ENCODE data around the gene CENPVL2. TPM values are rescaled to one million over a fixed set of nuclear protein-coding genes. Genes with fewer than 3 reads are reported as not detected.

CENPVL2 gene
- not detected in 2 replicates for total RNA-seq

GRCh38 chrX:51682720-51683062 lies at the start of gene CENPVL2:
Gene CENPVL2, minus strand, starts transcription at chrX:51682831. Its CDS starts 0 bp downstream, at chrX:51682831.

GRCh38 chrX:51710277-51711164 lies 27.9 kb upstream of the CENPVL2 start, which contains the start of gene CENPVL1:
Gene CENPVL1, plus strand, starts transcription at chrX:51710512. Its CDS starts 0 bp downstream, at chrX:51710512.

Other genes with a start within 250 kb of the CENPVL2 start
- 0.33 and 2.4 TPM in 2 replicates for gene NUDT11, start 186.2 kb downstream of the CENPVL2 start, total RNA-seq
- gene CENPVL3, start 63.9 kb downstream of the CENPVL2 start, total RNA-seq = not detected in 2 replicates
- not detected in 2 replicates for gene CENPVL1, start 27.7 kb upstream of the CENPVL2 start, total RNA-seq
- 6.2 and 7.1 TPM in 2 replicates for gene GSPT2, start 60.6 kb upstream of the CENPVL2 start, total RNA-seq
- 183 and 261 TPM in 2 replicates for gene MAGED1, start 210.8 kb upstream of the CENPVL2 start, total RNA-seq